GM18867 (cell line): ENCODE data around the gene PDE4C.
"Not testable (repeated sequence)": the region's sequence is repeated elsewhere in the genome, so short reads cannot be mapped to it uniquely, and the experiment has no call there.

ENCODE experiments used
- ATAC-seq: cut with Tn5 transposase; IDR thresholded peaks from one replicate; pipeline ENCODE4 v1.9.1; 2021; ENCODE audit warnings: mild to moderate bottlenecking, moderate library complexity; ENCODE audit not compliant: unreplicated experiment

The PDE4C gene

DNA sequence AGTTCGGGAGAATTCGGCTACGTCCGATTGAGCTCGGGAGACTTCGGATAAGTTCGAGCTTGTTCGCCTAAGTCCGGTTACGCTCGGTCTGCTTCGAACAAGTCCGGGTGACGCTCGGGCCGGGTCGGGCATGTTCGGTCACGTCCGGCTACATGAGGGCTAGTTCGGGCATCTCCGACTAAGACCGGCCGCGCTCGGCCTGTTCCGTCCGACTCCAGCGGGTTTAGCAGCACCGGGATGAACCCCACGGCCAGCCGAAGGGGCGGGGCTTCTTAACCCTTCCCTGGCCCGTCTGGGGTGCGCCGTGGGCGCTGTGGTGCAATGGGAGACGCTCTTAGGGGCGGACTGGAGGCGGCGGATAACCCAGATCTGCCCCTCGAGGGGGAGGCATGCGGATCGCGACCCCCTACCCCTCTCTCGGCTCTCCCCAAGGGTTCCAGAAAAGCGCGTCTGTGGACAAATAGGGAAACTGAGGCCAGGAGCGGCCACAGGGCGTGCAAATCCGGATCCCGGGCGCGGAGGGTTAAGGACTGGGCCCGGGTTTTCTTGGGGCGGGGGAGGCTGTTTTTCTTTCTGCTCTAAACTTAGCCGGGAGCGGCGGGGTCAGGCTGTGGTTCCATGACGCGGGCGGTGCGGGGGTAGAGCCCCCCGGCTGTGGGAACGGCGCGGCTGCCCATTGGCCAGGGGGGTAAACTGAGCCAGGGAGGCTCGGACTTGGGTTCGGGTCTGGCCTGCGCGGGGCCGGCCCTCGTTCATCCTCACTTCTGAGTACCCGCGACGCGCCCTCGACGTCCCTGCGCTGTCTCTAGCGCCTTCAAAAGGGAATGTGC, 1.5 kb downstream of the PDE4C start:
- ATAC-seq = peak; percentile 90

- peak; percentile 22 for ATAC-seq
These were observed 2.2 kb downstream of the PDE4C start for GRCh38 chr19:18223860-18224524.

GRCh38 chr19:18221815-18222725, 4.2 kb downstream of the PDE4C start:
- no peak for ATAC-seq

DNA sequence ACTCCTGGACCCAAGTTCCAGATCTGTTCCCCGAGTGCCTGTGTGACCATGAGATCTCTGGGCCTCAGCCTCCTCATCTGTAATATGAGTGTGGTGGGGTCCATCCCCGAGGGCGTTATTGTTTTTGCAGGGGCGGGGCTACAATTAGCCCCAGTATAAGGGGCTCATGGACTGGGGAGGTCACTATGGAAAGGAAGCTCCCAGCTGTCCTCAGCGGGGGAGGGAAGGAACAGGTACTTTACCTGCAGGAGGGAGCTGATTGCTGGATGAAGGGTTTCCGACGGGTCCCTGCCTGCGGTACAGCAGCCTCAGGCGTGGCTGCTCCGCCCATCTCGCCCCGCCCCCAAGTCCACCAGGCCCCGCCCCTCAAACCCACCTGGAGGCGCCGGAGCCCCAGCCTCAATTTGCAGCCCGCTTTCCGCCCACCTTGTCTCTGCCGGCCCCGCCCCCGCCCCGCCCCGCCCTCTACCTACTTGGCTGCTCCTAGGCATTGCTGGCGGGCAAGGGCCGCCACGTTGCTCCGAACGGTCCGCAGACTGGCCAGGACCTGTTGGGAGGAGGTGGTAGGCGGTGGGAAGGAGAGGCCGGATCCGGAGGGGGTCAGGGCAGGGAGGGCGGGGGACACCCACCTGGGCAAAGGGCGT, 5.5 kb downstream of the PDE4C start:
- ATAC-seq = no peak

DNA sequence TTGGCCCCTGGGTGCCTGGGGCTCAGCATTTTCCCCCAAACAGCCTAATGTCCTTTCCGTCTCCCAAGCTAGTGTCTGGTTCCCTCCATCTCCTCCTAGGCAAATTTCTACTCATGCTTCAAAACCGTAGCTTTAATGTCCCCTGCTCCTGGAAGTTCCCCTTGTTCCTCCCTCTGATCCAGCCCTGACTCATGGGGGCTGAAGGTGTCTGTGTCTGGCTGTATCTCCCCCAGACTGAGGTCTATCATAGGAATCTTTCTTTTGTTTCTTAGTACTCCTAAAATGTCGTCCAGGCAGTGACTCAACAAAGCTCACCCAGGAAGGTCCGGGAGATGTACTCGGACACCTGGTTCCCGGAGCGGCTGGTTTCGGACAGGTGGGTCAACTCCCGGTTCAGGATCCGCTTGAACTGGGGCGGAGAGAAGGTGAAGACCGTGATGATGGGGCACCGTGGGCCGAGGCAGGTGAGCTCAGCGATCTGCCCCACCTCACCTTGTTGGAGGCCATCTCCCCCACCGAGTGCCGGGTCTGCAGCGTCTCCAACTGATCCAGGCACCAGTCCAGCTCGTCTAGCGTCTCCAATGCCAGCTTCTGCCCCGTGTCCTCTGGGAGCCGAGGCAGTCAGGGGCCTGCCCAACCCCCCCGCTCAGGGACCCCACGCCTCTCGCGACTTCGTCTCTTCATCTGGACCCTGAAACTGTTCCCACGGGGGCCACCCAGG, 6.2 kb downstream of the PDE4C start:
- ATAC-seq = no peak

GRCh38 chr19:18218600-18218999, 7.6 kb downstream of the PDE4C start:
- ATAC-seq = no peak

DNA sequence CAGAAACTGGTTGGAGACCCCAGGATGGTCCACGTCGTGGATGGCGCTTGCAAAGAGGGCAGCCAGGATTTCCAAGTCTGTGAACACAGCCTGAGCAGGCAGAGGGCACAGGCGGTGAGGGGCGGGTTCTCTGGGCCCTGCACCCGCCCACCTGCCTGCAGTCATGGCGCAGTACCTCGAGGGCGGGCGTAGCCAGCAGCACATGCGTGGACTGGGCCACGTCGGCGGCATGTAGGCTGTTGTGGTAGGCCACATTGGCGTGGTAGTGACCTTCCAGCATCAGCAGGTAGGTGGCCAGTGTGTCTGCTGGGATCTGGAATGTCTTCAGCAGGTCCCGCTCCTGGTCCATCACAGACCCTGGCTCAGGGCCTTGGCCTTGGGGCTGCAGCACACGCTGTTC, 8.1 kb downstream of the PDE4C start:
- ATAC-seq = no peak

- no peak for ATAC-seq
These were observed 9.4 kb downstream of the PDE4C start for GRCh38 chr19:18216789-18217188.

GRCh38 chr19:18214779-18215433, 11.3 kb downstream of the PDE4C start:
- ATAC-seq = no peak

DNA sequence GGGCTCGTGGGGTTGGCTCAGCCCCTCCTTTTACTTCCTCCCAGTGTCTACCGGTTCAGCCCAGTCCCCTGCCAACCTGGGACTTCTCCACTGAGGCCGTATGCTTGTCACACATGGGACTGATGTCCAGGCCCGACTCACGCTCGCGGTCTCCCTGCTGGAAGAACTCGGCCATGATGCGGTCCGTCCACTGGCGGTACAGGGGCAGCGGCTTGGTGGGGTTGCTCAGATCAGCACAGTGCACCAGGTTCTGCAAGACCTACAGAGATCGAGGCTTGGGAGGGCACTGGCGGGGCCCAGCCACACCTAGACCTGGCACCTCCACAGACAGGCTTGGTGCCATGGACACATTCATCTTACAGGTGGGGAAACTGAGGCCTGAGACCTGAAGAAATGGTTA, 14.6 kb downstream of the PDE4C start:
- no peak for ATAC-seq

GRCh38 chr19:18209912-18210311, 16.3 kb downstream of the PDE4C start:
- ATAC-seq = not testable (repeated sequence)

GRCh38 chr19:18208098-18208951, 17.9 kb downstream of the PDE4C start:
- ATAC-seq = no peak

GRCh38 chr19:18206018-18206417, 20.2 kb downstream of the PDE4C start:
- no peak for ATAC-seq

DNA sequence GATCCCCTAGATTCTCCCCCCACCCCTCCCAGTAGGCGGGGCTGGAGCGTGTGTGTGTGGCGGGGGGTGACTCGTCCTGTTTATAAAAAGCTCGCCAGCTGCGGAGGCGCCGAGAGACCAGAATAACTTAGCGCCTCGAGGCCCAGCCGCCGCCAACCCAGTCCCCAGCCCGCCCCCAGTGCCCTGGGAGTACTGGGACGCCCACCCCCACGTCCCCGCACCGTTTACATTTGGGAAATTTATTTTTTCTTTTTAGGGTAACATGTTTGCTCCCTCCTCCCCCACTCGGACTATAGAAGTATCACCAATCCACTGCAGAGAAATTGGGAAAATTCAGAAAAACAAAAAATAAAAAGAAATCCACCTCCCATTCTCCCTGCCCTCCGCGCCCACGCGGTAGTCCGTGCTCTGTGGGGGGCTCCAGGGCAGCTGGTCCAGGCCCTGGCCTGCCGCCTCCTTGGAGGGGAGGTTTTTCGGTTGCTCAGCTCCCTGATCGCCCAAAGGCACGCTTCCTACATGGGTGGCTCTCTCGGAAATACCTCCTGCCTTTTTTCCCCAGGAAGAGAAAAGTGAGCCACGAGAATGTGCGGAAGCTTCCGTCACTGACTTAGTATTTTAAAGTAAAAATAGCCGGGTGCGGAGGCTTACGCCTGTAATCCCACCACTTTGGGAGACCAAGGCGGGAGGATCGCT, 20.9 kb downstream of the PDE4C start:
- no peak for ATAC-seq

DNA sequence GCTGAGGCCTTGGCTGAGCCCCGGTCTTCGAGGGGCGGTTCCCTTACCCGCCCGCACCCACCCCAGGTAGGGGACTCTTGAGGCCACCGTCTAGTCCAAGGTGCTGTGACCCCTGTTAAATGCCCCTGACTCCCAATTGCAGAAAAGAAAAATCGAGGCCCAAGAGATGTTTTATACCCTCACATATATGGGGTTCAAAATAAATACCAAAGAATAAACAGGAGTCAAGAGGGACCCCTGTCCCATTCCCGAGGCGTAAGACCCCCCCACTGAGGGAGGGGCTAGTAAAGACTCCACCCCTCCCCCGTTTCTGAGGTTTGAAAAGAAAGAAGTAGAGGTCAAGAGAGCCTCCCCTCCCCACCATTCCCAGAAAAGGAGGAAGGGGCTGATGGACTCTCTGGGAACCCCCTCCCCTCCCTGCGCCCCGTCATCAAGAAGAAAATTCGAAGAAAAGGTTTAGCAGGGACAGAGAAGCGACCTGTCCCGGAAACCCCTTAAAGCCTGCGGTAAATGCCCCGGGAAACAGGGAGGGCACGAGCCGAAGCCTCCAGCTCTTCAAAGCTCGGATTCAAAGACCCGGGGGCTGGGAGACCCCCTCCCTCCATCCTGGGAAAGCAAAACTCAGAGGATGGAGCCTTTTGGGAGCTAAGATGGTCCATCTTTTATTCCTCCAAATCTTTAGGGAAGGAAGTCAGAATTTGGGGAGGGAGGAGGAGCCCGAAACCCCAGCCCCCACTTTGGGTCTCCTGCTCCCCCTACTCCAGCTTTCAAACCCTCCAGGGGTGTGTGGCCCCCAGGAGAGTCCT, 21.6 kb downstream of the PDE4C start:
- ATAC-seq = peak; percentile 5

DNA sequence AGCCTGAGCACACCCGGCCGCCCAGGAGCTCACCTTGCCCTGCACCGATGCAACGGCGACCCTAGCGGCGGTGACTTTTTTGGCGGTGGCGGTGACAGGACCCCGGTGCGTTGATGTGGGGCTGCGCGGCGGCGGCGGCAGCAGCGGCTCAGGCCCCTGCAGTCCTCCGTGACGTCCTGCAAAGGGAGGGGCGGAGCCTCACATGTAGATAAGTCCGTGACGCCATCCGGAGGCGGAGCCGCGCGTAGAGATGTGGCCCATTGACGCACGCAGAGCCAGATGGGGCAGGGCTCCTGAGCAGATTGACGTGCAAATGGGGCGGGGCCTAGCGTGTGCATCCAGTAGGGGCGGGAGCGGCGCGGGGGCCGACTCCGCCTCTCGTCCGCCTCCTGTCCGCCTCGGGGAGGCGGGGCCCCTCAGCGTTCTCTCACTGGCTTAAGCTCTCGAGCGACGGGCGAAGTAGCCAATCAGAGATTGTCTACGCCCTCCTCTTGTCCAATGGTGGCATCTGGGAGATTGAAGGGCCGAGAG, 22.3 kb downstream of the PDE4C start, which contains the start of gene RAB3A:
Gene RAB3A, minus strand, starts transcription at position 180 of the 531 bp plus-strand sequence. CDS start 1,302 bp downstream, outside the sequence.
- peak; percentile 85 for ATAC-seq

DNA sequence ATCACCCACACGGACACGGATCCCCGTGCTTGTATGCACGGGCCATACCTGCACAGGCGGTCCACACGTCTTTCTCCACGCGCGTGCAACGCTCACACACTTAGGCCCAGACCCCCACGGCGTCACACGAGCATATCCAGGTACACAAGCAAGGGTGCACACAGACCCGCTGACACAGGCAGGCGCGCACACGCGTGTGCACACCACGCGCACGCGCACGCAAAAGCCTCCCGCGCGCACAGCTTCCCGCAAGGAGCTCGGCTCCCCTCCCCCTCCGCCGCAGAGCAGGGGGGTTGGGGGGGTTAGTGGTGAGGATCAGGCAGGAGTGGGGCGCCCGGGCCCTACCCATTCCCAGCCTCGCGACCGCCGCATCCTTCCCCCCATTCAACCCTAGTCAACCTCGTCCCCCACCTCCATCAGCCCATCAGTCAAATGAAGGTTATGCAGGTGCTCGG, 22.8 kb downstream of the PDE4C start:
- peak; percentile 1 for ATAC-seq
